Gastroesophageal sphincter (tissue), 3 donors: Measurements from ENCODE around the gene DAPK2.

ENCODE experiments used
- CTCF ChIP-seq, 4 experiments: fragments of 200-600 bp in 2 of 4; fragments of 450-650 bp in 2 of 4; sonication (generic) in 1 of 4; IDR thresholded peaks; one replicate each; pipeline ENCODE4 v1.5.1; 2017 to 2019; ENCODE audit warnings: antibody characterized with exemption in 4 of 4, mild to moderate bottlenecking in 2 of 4, moderate library complexity in 2 of 4
- POLR2AphosphoS5 ChIP-seq: sonication (generic); formaldehyde crosslinking; IDR thresholded peaks from one replicate; pipeline ENCODE4 v1.6.1; 2017; ENCODE audit warnings: antibody characterized with exemption

DNA sequence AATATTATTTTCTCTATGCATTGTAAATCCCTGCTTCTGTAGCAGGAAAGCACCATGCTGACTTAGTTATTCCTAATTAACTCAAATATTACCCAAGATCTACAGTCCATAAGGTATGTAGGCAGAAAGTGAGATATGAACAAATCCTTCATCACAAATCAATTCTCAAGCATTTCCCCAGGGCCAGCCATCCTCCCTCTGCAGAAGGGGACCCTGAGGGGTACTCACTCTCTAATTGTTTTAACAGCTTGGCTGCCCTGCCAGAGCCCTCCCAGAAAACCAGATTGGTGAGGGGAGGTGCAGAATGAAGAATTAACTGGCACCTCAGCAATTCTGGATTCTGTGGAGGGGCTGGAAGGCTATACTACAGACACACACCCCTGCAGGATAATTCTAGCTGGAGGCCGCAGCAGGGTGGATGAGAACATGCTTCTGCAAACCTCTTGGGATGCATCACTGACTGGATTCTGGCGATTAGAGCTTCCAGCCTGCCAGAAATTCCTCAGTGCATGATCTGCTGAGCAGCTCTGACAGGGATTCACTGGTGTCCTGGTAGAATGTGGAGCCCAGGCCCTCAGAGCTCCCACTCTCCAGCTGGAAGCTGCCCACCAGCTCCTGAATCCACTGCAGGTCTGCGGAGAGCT, 123.9 kb downstream of the DAPK2 start:
- TF ChIP-seq CTCF (IDR thresholded peaks at IDR 0.05) (no peak), POLR2AphosphoS5 (no peak)
